ENCODE data around the gene CAPN7. TPM values are rescaled to one million over a fixed set of nuclear protein-coding genes. Genes with fewer than 3 reads are reported as not detected.

CAPN7 gene
- total RNA-seq, 1 donor from 2014 or later: 45.7 TPM

DNA sequence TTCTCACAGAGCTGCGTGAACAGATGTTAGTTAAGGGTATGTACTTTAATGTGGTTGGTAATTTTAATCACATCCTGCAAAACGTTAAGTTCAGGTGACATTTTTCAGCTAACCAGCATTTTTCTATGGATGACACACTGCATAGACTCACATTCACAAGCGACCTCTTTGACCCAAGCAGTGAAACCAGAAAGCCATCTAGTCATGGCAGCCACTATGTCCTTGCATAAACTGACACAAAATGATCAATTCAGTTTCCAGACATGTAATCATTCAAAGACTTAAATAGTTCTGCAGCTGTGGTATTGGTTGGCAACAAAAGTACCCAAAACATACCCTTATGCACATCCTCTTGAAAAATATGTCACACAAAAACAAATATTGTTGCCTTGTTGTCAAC lies 7.4 kb upstream of the CAPN7 start:
- no peak for FAIRE-seq
- no peak for DNase-seq (ENCODE audit: low spot score in 2 of 2)

DNA sequence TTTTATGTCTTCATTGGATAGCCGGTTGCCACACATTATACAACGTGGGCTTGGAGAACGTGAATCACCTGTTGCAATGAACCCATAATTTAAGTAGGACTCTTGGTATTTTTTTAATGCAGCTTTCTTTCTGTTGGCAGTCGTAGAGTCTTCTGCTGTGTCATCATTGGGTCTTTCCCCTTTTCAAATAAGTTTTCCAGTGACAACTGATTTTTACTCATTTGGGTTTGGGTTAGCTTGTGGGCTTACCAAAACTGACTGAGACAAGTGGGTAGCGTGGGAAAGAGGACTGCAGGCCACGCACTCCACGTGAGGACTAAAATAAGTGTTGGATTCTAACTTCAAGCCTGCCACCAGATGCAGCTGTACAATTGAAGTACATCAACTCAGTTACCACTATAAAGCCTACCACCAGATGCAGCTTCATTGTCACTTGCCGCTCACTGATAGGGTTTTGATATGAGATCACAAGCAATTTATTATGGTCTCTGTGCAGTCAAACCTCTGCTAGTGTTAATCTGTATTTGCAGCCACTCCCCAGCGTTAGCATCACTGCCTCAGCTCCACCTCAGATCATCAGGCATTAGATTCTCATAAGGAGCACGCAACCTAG lies 6.4 kb upstream of the CAPN7 start:
- DNase-seq (ENCODE audit: low spot score in 2 of 2) (no peak), FAIRE-seq (no peak)

DNA sequence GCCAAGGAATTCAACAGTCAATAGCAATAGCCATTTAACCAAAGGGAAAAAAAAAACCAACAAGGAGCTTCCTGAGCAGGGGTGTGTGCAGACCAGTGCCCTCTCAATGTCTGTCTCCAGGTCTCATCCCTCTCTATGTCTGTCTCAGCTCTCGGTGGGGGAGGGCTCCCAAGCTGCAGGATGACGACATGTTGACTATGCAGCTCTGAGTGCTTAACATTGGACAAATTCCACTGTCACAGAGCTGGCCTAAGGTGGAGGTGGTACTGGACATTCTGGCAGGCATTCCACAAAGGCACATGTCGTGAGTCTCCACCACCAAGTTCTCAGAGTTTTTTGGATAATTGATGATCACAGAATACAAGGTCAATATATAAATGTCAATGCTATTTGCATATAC lies 2.0 kb upstream of the CAPN7 start:
- FAIRE-seq: no peak
- no peak for DNase-seq (ENCODE audit: low spot score in 2 of 2)

DNA sequence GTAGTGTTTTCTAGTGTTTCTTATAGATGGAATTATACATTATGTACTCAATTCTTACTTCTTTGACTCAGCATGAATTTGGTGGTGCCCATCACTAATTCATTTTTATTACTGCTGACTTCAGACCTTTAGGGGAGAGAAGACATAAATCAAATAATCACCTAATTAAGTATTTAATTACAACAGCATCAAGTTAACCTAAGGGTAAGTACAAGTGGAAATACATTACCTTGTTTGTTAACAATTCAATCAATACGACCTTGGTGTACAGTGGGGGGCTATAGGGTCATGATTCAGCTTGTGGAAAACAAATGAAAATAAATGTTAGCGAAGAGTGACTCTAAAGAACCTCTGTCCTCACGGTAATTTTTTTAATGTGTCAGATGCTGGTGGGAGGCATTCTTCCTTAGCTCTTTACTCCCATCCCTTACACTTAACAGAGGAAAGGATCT lies 538 bp upstream of the CAPN7 start:
- FAIRE-seq (no peak), DNase-seq (ENCODE audit: low spot score in 2 of 2) (peak in 1 of 2 donors; percentile 12)

DNA sequence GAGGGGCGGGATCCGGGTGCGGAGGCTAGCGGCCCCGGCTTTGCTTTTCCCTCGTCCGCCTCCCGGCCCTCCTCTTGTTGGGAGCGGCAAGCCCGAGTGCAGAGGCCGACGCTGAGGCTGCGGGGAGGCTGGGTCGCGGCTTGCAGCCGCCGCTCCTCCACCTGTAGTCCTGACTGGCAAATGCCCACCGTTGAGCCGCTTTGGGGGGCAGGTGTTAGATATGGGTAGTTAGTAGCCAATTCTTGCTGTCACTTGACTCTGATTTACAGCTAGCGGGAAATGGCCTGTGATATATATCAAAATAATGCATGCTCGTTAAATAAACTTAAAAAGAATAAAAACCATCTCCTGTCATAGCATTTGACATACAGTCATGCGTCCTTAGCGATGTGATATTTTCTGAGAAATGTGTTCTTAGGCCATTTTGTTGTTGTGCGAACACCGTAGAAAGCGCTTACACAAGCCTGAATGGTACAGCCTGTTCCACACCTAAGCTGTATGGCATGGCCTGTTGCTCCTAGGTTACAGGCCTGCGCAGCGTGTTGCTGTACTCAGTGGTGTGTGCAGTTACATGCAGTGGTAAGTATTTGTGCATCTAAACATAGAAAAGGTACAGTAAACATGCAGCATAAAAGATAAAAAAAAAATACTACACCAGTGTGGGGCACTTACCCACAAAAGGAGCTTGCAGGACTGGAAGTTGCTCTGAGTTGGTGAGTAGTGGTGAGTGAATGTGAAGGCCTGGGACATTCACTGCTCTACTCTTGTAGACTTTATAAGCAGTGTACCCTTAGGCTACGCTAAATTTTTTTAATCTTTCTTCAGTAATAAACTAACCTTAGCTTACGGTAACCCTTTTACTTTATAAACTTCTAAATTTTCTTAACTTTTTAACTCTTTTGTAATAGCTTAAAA lies 873 bp downstream of the CAPN7 start:
- FAIRE-seq (no peak), DNase-seq (ENCODE audit: low spot score in 2 of 2) (no peak)

DNA sequence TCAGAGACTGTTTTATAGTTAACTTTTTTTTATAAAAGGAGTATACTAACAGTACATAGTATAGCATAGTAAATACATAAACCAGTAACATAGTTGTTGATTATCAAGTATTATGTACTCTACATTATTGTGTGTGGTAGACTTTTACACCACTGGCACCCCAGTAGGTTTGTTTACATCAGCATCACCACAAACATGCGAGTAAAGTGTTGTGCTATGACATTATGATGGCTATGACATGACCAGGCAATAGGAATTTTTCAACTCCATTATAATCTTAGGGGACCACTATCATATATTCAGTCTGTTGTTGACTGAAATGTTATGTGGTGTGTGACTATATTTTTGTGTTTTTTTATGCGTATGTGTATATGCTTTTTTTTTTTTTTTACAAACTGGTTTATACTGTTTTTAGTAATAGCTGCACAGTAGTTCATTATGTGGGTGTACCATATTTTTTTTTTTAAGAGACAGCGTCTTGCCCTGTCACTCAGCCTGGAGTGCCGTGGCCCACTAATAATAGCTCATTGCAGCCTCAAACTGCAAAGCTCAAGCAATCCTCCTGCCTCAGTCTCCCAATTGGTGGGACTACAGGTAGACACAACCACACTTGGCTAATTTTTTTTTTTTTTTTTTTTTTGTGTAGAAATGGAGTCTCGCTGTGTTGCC lies 1.9 kb downstream of the CAPN7 start:
- FAIRE-seq: no peak

DNA sequence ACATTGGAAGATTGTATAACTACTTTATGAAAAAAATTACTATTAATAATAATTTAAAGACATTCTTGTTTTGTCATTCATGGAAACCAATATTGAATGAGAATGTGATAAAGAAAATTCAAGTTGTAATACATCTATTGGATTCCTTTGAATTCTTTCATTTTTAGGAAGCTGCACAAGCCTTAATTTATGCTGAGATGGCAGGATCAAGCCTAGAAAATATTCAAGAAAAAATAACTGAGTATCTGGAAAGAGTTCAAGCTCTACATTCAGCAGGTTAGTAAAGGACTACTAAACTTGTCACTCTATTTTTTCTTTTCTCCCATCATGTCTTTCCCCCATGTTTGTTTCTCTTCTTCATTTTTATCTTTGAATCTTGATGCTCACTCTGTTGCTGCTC lies 5.9 kb downstream of the CAPN7 start:
- DNase-seq (ENCODE audit: low spot score in 2 of 2): no peak
- no peak for FAIRE-seq

More for the DNA sequence above, 1.9 kb downstream of the CAPN7 start:
- DNase-seq (ENCODE audit: low spot score in 2 of 2): no peak

DNA sequence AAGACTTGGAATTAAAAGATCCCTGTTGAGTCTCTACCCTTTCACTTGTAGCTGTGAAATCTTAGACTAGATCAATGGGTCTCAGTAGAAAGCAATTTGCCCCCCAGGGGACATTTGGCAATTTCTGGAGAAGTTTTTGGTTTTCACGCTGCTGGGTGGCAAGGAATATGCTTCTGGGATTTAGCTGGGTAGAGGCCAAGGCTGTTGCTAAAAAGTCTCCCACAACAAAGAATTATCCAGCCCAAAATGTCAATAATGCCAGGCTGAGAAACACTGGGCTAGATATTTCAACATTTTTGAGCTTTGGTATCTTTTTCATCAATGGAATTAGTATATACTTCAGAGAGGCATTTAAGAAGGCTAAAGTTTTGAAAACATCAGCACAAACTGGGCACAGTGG lies 8.7 kb downstream of the CAPN7 start:
- DNase-seq (ENCODE audit: low spot score in 2 of 2) (no peak), FAIRE-seq (no peak)

DNA sequence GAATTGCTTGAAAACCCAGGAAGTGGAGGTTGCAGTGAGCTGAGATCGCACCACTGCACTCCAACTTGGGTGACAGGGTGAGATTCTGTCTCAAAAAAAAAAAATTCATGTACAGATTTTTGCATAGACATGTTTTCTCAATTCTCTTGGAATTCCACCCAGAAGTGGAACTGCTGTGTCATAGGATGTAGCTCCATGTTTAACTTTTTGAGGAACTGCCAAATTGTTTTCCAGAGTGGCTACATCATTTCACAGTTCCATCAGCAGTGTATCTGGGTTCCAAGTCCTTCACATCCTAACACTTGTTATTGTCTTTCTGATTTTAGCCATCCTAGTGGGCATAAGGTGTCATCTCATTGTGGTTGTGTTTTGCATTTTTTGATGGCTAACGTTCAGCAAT lies 9.9 kb downstream of the CAPN7 start:
- FAIRE-seq (no peak), DNase-seq (ENCODE audit: low spot score in 2 of 2) (no peak)

DNA sequence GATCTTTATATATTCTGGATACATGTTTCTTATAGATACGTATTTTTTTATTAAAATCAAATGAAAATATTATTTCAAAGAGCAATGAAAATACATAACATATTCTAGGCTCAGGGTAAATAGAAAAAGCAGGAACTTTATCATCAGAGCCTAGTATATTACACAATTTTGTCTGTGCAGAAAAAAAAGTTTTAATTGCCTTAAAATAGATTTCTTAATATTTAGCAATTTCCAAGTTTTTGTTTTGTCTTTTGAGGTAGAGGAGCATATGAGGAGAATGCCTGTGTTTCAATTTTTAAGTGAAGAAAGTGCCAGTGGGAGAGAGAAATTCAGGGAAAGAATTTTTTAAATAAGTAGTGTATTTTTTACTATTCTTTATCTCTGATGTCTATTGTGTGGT lies 10.5 kb downstream of the CAPN7 start:
- FAIRE-seq (no peak), DNase-seq (ENCODE audit: low spot score in 2 of 2) (no peak)

DNA sequence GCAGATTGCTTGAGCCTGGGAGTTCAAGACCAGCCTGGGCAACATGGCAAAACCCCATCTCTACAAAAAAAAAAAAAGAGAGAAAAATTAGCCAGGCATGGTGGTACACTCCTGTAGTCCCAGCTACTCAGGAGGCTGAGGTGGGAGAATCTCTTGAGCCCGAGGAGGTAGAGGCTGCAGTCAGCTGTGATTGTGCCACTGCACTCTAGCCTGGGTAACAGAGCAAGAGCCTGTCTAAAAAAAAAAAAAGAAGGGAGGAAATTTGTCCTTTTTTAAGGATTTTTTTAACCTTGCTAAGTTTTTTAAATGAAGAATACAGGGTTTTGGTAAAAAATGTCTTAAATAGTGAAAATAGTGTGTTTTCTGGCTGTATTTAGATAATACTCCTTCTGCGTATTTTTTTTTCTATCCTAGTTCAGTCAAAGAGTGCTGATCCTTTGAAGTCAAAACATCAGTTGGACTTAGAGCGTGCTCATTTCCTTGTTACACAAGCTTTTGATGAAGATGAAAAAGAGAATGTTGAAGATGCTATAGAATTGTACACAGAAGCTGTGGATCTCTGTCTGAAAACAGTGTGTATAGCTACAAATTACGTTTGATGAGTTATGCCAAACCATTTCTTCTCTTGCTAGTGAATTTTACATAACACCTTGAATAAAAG lies 11.1 kb downstream of the CAPN7 start:
- no peak for FAIRE-seq
- no peak for DNase-seq (ENCODE audit: low spot score in 2 of 2)

DNA sequence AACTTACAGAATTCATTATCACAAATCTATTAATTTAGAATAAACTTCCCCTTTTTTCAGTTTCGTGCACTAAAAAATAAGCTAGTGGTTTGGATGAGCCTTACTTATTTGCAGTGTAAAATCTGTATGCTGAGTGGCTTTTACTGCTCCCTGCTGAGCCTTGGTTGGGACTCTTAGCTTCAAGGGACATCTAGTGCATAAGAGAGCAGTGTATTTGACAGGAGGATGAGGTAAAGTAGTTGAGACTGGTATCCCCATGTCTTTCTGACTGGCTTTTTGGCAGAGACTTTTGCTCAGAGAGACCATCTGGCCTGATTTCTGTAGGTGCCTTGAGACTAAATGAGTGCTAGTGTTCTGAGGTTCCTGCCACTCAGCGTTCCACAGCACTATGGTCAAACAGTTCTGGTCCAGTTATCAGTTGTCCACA lies 11.8 kb downstream of the CAPN7 start:
- no peak for DNase-seq (ENCODE audit: low spot score in 2 of 2)
- FAIRE-seq: no peak

DNA sequence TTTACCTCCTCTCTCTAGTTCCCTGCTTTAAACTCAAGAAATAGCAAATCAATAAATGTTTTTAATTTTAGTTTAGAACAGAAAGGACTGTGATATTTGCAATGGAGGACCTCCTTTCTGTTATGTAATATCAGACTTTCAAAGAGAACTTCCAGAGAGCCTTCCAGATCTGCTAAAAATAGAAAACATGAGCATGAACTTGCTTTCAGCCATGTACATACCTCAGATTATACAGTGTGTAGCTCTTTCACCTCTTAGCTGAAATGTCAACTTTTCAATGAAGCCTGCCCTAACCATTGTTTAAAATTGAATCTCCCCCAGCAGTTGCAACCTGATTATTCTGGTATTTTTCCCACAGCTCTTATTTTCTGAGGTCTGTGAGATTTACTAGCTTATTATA lies 12.6 kb downstream of the CAPN7 start:
- FAIRE-seq (no peak), DNase-seq (ENCODE audit: low spot score in 2 of 2) (no peak)

DNA sequence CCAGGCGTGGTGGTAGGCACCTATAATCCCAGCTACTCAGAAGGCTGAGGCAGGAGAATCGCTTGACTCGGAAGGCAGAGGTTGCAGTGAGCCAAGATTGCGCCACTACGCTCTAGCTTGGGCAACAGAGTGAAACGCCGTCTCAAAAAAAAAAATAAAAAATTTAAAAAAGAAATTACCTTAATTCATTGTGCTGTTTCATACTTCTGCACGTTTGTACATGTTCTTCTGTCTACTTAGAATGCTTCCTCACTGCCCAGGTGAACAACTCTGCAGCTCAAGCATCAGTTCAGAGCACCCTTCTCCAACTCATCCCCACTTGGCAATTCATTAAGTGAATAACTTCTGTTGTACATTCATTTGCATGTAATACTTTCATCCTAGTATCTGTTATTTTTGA lies 14.0 kb downstream of the CAPN7 start:
- FAIRE-seq (no peak), DNase-seq (ENCODE audit: low spot score in 2 of 2) (no peak)

DNA sequence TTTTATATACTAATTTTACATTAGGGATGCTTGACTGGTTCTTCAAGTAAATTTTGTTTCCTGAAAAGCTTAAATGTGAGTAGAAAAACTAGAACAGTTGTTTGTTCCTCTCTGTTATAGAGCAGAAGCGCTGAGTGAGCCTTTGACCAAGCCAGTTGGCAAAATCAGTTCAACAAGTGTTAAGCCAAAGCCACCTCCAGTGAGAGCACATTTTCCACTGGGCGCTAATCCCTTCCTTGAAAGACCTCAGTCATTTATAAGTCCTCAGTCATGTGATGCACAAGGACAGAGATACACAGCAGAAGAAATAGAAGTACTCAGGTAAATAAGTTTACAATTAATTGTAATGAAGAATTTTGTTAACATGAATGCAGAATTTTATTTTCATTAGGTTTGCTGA lies 14.6 kb downstream of the CAPN7 start:
- FAIRE-seq: no peak
- DNase-seq (ENCODE audit: low spot score in 2 of 2): no peak

DNA sequence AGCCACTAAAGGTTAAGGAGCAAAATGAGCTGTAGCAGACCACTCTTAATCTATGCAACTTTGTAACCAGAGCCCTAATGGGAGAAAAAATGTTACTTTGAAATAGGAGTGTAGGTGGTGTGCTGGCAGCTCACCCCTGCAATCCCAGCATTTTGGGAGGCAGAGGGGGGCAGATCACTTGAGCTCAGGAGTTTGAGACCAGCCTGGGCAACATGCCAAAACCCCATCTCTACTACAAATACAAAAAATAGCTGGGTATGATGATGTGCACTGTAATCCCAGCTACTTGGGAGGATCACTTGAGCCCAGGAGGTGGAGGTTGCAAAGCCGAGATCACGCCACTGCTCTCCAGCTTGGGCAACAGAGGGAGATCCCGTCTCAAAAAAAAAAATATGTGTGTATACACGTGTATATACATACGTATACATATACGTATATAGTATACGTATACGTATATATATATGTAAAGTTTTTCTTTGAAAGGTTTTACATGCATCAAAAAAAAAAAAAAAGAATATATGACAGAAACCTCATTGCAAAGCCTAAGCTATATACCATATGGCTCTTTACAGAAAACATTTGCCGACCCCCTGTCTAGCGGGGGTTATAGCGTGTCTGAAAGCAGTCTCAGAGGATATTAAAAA lies 15.7 kb downstream of the CAPN7 start:
- FAIRE-seq (no peak), DNase-seq (ENCODE audit: low spot score in 2 of 2) (no peak)

DNA sequence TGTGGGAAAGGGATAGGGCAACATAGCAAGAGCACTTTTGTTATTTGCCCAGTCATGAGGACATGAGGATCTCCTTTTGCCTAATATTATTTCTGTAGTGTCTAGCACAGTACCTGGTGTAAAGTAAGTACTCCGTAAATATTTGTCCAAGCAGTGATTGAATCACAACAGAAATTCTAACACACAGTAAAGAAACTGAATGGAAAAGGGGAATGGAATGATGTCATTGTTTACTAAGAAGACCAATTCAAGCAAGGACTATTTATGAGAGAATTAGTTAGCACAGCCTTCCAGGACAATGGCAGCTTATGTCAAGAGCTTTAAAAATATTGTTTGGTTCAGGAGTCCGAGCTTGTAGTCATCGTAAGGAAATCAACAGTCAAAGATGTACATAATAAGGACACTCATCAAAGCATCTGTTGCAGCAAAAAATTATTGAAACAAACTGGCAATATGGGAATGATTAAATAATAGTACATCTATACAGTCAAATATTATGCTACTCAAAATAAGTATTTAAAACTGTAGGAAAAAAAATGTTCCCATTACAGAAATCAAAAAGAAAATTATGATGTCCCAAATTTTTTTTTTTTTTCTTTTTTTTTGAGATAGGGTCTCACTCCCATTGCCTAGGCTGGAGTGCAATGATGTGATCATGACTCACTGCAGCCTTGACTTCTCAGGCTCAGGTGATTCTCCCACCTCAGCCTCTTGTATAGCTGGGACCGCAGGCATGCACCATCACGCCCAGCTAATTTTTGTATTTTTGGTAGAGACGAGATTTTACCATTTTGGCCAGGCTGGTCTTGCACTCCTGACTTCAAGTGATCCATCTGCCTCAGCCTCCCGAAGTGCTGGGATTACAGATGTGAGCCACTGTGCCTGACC lies 17.9 kb downstream of the CAPN7 start:
- no peak for FAIRE-seq
- no peak for DNase-seq (ENCODE audit: low spot score in 2 of 2)

DNA sequence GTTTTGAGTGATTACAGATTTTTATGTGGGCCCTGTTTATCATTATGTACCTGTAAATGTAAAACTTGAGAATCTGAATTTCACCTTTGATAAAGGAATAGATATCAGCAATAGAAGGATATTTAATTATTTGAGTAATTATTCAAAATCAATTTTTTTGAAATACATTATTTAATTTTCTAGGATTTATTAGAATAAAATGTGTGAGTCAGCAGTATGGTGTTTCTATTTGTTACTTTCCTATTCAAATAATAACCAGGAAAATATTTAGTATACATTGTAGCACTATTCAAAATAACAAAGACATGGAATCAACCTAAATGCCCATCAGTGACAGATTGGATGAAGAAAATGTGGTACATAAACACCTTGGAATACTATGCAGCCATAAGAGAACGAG lies 22.1 kb downstream of the CAPN7 start:
- DNase-seq (ENCODE audit: low spot score in 2 of 2): no peak
- FAIRE-seq: peak; percentile 17

DNA sequence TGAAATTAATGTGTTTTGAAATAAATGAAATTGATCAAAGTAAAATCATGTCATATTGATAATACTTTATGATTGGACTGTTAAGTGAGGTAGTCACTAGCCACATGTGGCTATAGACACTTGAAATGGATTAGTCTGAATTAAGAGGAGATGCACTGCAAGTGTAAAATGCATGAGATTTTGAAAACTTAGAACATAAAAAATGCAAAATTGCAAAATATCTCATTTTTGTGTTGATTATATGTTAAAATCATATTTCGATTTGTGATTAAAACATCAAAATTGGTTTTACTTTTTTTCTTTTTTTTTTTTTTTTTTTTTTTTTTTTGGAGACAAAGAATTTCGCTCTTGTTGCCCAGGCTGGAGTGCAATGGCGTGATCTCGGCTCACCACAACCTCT lies 23.2 kb downstream of the CAPN7 start:
- no peak for FAIRE-seq

More for the DNA sequence above, 23.2 kb downstream of the CAPN7 start:
- DNase-seq (ENCODE audit: low spot score in 2 of 2): no peak

Measured in frontal cortex (tissue), 4 donors.